Endodermal cell (in vitro differentiated cells): ENCODE measurements around the gene SLC17A3. TPM values are rescaled to one million over a fixed set of nuclear protein-coding genes. Genes with fewer than 3 reads are reported as not detected.

ENCODE experiments used
- DNase-seq: peaks from one replicate; pipeline ENCODE4 v3.0.0-alpha.2; 2017
- H3K27ac ChIP-seq: 2 replicates; pipeline ENCODE4 v1.5.1; 2013; ENCODE audit warnings: mild to moderate bottlenecking, low read depth, low read length, moderate library complexity
- H3K27me3 ChIP-seq: 2 replicates; pipeline ENCODE4 v1.6.1; 2013; ENCODE audit warnings: mild to moderate bottlenecking, low read length, moderate library complexity; ENCODE audit not compliant: insufficient read depth, control insufficient read depth, poor library complexity, severe bottlenecking
- H3K36me3 ChIP-seq: 2 replicates; pipeline ENCODE4 v1.7.0; 2013; ENCODE audit warnings: mild to moderate bottlenecking, low read length, moderate library complexity; ENCODE audit not compliant: control insufficient read depth, insufficient read depth
- H3K4me1 ChIP-seq: one replicate; pipeline ENCODE4 v1.7.0; 2013; ENCODE audit warnings: low read length; ENCODE audit not compliant: control insufficient read depth, insufficient read depth
- H3K4me3 ChIP-seq: 2 replicates; pipeline ENCODE4 v1.5.1; 2013; ENCODE audit warnings: mild to moderate bottlenecking, low read length, moderate library complexity
- H3K9ac ChIP-seq: 2 replicates; pipeline ENCODE4 v1.6.1; 2013; ENCODE audit warnings: mild to moderate bottlenecking, low read length, moderate library complexity; ENCODE audit not compliant: poor library complexity, severe bottlenecking; ENCODE audit errors: extremely low read depth
- H3K9me3 ChIP-seq: 2 replicates; pipeline ENCODE4 v1.6.1; 2013; ENCODE audit warnings: mild to moderate bottlenecking, low read length, moderate library complexity; ENCODE audit not compliant: control insufficient read depth
- H3K27ac Mint-ChIP-seq: 2 replicates; pipeline ENCODE4 v1.8.0; 2020; ENCODE audit warnings: mixed read lengths
- H3K27me3 Mint-ChIP-seq: 2 replicates; pipeline ENCODE4 v1.8.0; 2021; ENCODE audit warnings: mild to moderate bottlenecking, mixed read lengths; ENCODE audit not compliant: insufficient read depth
- H3K36me3 Mint-ChIP-seq: 2 replicates; pipeline ENCODE4 v1.8.0; 2020; ENCODE audit warnings: low read depth, mixed read lengths
- H3K4me1 Mint-ChIP-seq: 2 replicates; pipeline ENCODE4 v1.8.0; 2020; ENCODE audit warnings: mixed read lengths
- H3K4me3 Mint-ChIP-seq: 2 replicates; pipeline ENCODE4 v1.8.0; 2020; ENCODE audit warnings: mild to moderate bottlenecking, moderate library complexity, mixed read lengths
- H3K9me3 Mint-ChIP-seq: 2 replicates; pipeline ENCODE4 v1.8.0; 2020; ENCODE audit warnings: mild to moderate bottlenecking, mixed read lengths
- CTCF ChIP-seq: fragments of 200-600 bp; sonication (generic); conservative IDR thresholded peaks from 2 replicates; pipeline ENCODE4 v1.5.0; 2021; ENCODE audit warnings: antibody characterized with exemption, mild to moderate bottlenecking
- WGBS, 2 experiments: methylation state at CpG; one replicate each; pipeline versions ENCODE4 v1.1.5 to v1.1.7; 2013; ENCODE audit warnings: missing lambda C conversion rate in 2 of 2, mixed read lengths in 1 of 2; ENCODE audit not compliant: insufficient coverage in 1 of 2, insufficient read length in 1 of 2; 5-methylcytosine and 5-hydroxymethylcytosine counted together
- total RNA-seq, 2 donors: library from RNA; stranded (reverse); fragmentation: NEBNext Ultra II Directional in 1 of 2; extraction: Animal tissue kit (Norgen Biotek cat#: 25700) in 1 of 2; gene quantifications; 2 replicates in 1 of 2; 3 replicates in 1 of 2; pipeline ENCODE4 v1.2.1, GENCODE V29; 2021

SLC17A3 gene
- total RNA-seq, 2 donors from 2014 or later = not detected

- H3K27ac ChIP-seq = no peak overlapping the region
- no peak overlapping the region for H3K9ac ChIP-seq
- no peak overlapping the region for H3K4me3 ChIP-seq
- H3K36me3 ChIP-seq = no peaks in the 10 kb centered on the region
- H3K4me3 Mint-ChIP-seq = no peak overlapping the region
- H3K36me3 Mint-ChIP-seq = no peaks in the 10 kb centered on the region
- TF ChIP-seq CTCF = no peak
- H3K9me3 Mint-ChIP-seq = no peaks in the 10 kb centered on the region
- H3K4me1 Mint-ChIP-seq = peaks cover 4% of the 10 kb centered on the region
- DNase-seq = no peak
- H3K27ac Mint-ChIP-seq = no peak overlapping the region
- H3K9me3 ChIP-seq = no peaks in the 10 kb centered on the region
- H3K27me3 ChIP-seq = no peaks in the 10 kb centered on the region
- no peaks in the 10 kb centered on the region for H3K27me3 Mint-ChIP-seq
- H3K4me1 ChIP-seq = no peaks in the 10 kb centered on the region
These were observed 41.8 kb downstream of the SLC17A3 start for GRCh38 chr6:25832307-25832662.

- DNase-seq = no peak
- Histone ChIP-seq H3K27ac (no peak within 1 kb of the TSS), H3K9me3 (no peaks in the 10 kb centered on the region), H3K4me1 (no peaks in the 10 kb centered on the region), H3K4me3 (no peak within 1 kb of the TSS), H3K27me3 (no peaks in the 10 kb centered on the region), H3K36me3 (no peaks in the 10 kb centered on the region), H3K9ac (no peak within 1 kb of the TSS)
- no peak for TF ChIP-seq CTCF
- H3K27ac Mint-ChIP-seq = no peak within 1 kb of the TSS
- peaks cover 4% of the 10 kb centered on the region for H3K4me1 Mint-ChIP-seq
- 89 to 90% methylated on average over 4 to 8 of the region's 8 CpGs for WGBS, 2 experiments
- no peak within 1 kb of the TSS for H3K4me3 Mint-ChIP-seq
- no peaks in the 10 kb centered on the region for H3K36me3 Mint-ChIP-seq
- H3K9me3 Mint-ChIP-seq = no peaks in the 10 kb centered on the region
- no peaks in the 10 kb centered on the region for H3K27me3 Mint-ChIP-seq
These were observed 42.3 kb downstream of the SLC17A3 start, which contains the start of gene SLC17A1 for GRCh38 chr6:25831532-25832306. SLC17A1 (minus strand) TSS chr6:25832052; CDS start chr6:25830557, 1,495 bp downstream.

GRCh38 chr6:25830458-25830857 lies 43.6 kb downstream of the SLC17A3 start:
- no peak overlapping the region for H3K27ac ChIP-seq
- H3K4me3 Mint-ChIP-seq = no peak overlapping the region

More at GRCh38 chr6:25830458-25830857, 43.6 kb downstream of the SLC17A3 start:
- Histone ChIP-seq H3K27me3 (no peaks in the 10 kb centered on the region), H3K36me3 (no peaks in the 10 kb centered on the region), H3K4me3 (no peak overlapping the region), H3K9me3 (no peaks in the 10 kb centered on the region), H3K9ac (no peak overlapping the region), H3K4me1 (no peaks in the 10 kb centered on the region)
- no peak for TF ChIP-seq CTCF
- H3K9me3 Mint-ChIP-seq = no peaks in the 10 kb centered on the region
- H3K27me3 Mint-ChIP-seq = no peaks in the 10 kb centered on the region
- peaks cover 4% of the 10 kb centered on the region for H3K4me1 Mint-ChIP-seq
- 73 to 85% methylated on average over 3 to 4 of the region's 4 CpGs for WGBS, 2 experiments
- no peaks in the 10 kb centered on the region for H3K36me3 Mint-ChIP-seq
- H3K27ac Mint-ChIP-seq = no peak overlapping the region
- no peak for DNase-seq
